H1 (cell line): ENCODE data around the gene CENPX. TPM values are rescaled to one million over a fixed set of nuclear protein-coding genes. Genes with fewer than 3 reads are reported as not detected.

Source experiments
- CTCF ChIA-PET: fragments of 300-600 bp; sonication (Branson Sonifier 250); formaldehyde crosslinking; loops from one replicate; lab custom pipeline; 2021; ENCODE audit not compliant: partially characterized antibody; lab: Charles Lee
- POLR2A ChIA-PET: fragments of 300-600 bp; sonication (Branson Sonifier 250); formaldehyde crosslinking; loops from one replicate; lab custom pipeline; 2021; ENCODE audit warnings: inconsistent platforms; ENCODE audit not compliant: partially characterized antibody; lab: Charles Lee
- DNase-seq, 2 experiments: peaks; one replicate each; pipeline versions ENCODE4 v3.0.0 to v3.0.0-alpha.2; 2010 to 2022; ENCODE audit warnings: low spot score in 2 of 2, low read depth in 1 of 2, mixed read lengths in 1 of 2
- FAIRE-seq: peaks from 2 replicates; lab custom pipeline; 2011; peaks lifted over from hg19 to GRCh38; lab: Jason Lieb, UNC
- H2AFZ ChIP-seq: 2 replicates; pipeline ENCODE4 v1.8.1; 2012; ENCODE audit warnings: low read length, inconsistent platforms
- H2AK5ac ChIP-seq: 2 replicates; pipeline ENCODE4 v1.6.1; 2013; ENCODE audit warnings: low read depth, low read length
- H2BK120ac ChIP-seq: replicated peaks from 2 replicates; pipeline ENCODE3; 2013; ENCODE audit warnings: low read depth, low read length, inconsistent platforms
- H2BK12ac ChIP-seq: 2 replicates; pipeline ENCODE4 v1.6.1; 2013; ENCODE audit warnings: low read depth, low read length
- H2BK15ac ChIP-seq: 2 replicates; pipeline ENCODE4 v1.6.1; 2013; ENCODE audit warnings: low read length
- H2BK20ac ChIP-seq: 2 replicates; pipeline ENCODE4 v1.6.1; 2013; ENCODE audit warnings: low read length
- H2BK5ac ChIP-seq: 2 replicates; pipeline ENCODE4 v1.6.1; 2013; ENCODE audit warnings: low read depth, low read length
- H3K14ac ChIP-seq: 2 replicates; pipeline ENCODE4 v1.6.1; 2013; ENCODE audit warnings: inconsistent platforms; ENCODE audit not compliant: insufficient read length
- H3K18ac ChIP-seq: 2 replicates; pipeline ENCODE4 v1.6.1; 2013; ENCODE audit warnings: low read length; ENCODE audit errors: extremely low read depth
- H3K23ac ChIP-seq: 2 replicates; pipeline ENCODE4 v1.6.1; 2013; ENCODE audit warnings: inconsistent platforms; ENCODE audit not compliant: insufficient read length
- H3K23me2 ChIP-seq: 2 replicates; pipeline ENCODE4 v1.6.1; 2013; ENCODE audit warnings: low read depth, low read length
- H3K27ac ChIP-seq: 2 replicates; pipeline ENCODE4 v1.6.1; 2011; ENCODE audit warnings: low read depth, low read length, inconsistent platforms
- H3K27me3 ChIP-seq, 4 experiments: replicated peaks in 1 of 4; 1 replicate in 1 of 4; 2 replicates in 3 of 4; pipeline versions ENCODE4 v1.6.1 to v1.8.1; 2011 to 2013; ENCODE audit warnings: low read length in 3 of 4, mild to moderate bottlenecking in 3 of 4, inconsistent platforms in 2 of 4, mixed read lengths in 2 of 4, moderate library complexity in 1 of 4; ENCODE audit not compliant: control insufficient read depth in 3 of 4, insufficient read depth in 3 of 4; ENCODE audit errors: extremely low read depth in 1 of 4
- H3K36me3 ChIP-seq, 4 experiments: 2 replicates each; pipeline versions ENCODE4 v1.6.1 to v1.8.1; 2011 to 2013; ENCODE audit warnings: mild to moderate bottlenecking in 4 of 4, low read length in 3 of 4, moderate library complexity in 2 of 4, control low read depth in 1 of 4, inconsistent platforms in 1 of 4; ENCODE audit not compliant: insufficient read depth in 4 of 4, control insufficient read depth in 2 of 4
- H3K4ac ChIP-seq: replicated peaks from 2 replicates; pipeline ENCODE3; 2013; ENCODE audit warnings: low read length, low read depth, mixed read lengths, inconsistent platforms; ENCODE audit not compliant: insufficient read length
- H3K4me1 ChIP-seq, 4 experiments: replicated peaks in 1 of 4; 1 replicate in 1 of 4; 2 replicates in 3 of 4; pipeline versions ENCODE4 v1.6.1 to v1.8.1; 2011 to 2013; ENCODE audit warnings: low read length in 3 of 4, inconsistent platforms in 2 of 4, mixed read lengths in 1 of 4; ENCODE audit not compliant: insufficient read depth in 4 of 4, control insufficient read depth in 3 of 4
- H3K4me2 ChIP-seq, 2 experiments: 2 replicates each; pipeline versions ENCODE4 v1.6.1 to v1.8.1; 2011 to 2013; ENCODE audit warnings: low read depth in 2 of 2, low read length in 2 of 2, control low read depth in 1 of 2, inconsistent platforms in 1 of 2, mild to moderate bottlenecking in 1 of 2; ENCODE audit not compliant: insufficient read depth in 1 of 2
- H3K4me3 ChIP-seq, 4 experiments: fragments of 200-600, 300-600 bp in 1 of 4; sonication (generic), shearing (Covaris generic), sonication (Bioruptor Twin) in 1 of 4; 2 replicates each; pipeline versions ENCODE4 v1.5.1 to v1.8.1; 2011 to 2016; ENCODE audit warnings: low read length in 4 of 4, low read depth in 3 of 4, control low read depth in 2 of 4, inconsistent platforms in 2 of 4, mild to moderate bottlenecking in 2 of 4, mixed read lengths in 1 of 4, moderate library complexity in 1 of 4; ENCODE audit not compliant: insufficient read depth in 2 of 4; ENCODE audit errors: extremely low read depth in 1 of 4
- H3K56ac ChIP-seq: replicated peaks from 2 replicates; pipeline ENCODE3; 2013; ENCODE audit warnings: low read depth, mild to moderate bottlenecking, mixed read lengths, low read length, inconsistent platforms; ENCODE audit not compliant: insufficient read length
- H3K79me1 ChIP-seq: 2 replicates; pipeline ENCODE4 v1.6.1; 2013; ENCODE audit warnings: low read depth, low read length, control low read depth
- H3K79me2 ChIP-seq, 2 experiments: 2 replicates each; pipeline versions ENCODE4 v1.6.1 to v1.8.1; 2012 to 2013; ENCODE audit warnings: low read length in 2 of 2, mild to moderate bottlenecking in 2 of 2, inconsistent platforms in 1 of 2; ENCODE audit not compliant: insufficient read depth in 2 of 2, control insufficient read depth in 1 of 2
- H3K9ac ChIP-seq, 4 experiments: replicated peaks in 1 of 4; 1 replicate in 1 of 4; 2 replicates in 3 of 4; pipeline versions ENCODE4 v1.6.1 to v1.8.1; 2011 to 2013; ENCODE audit warnings: low read depth in 3 of 4, low read length in 3 of 4, control low read depth in 2 of 4, mild to moderate bottlenecking in 2 of 4, moderate library complexity in 2 of 4, inconsistent platforms in 1 of 4; ENCODE audit errors: extremely low read depth in 1 of 4
- H3K9me3 ChIP-seq, 2 experiments: 2 replicates each; pipeline versions ENCODE4 v1.6.1 to v1.8.1; 2012 to 2013; ENCODE audit warnings: mild to moderate bottlenecking in 2 of 2, moderate library complexity in 2 of 2, control low read depth in 1 of 2, inconsistent platforms in 1 of 2, low read depth in 1 of 2, low read length in 1 of 2, mixed read lengths in 1 of 2; ENCODE audit not compliant: insufficient read depth in 2 of 2
- H4K20me1 ChIP-seq, 2 experiments: replicated peaks in 1 of 2; 2 replicates each; pipeline versions ENCODE3 to v1.8.1; 2011 to 2013; ENCODE audit warnings: inconsistent platforms in 2 of 2, low read length in 2 of 2, mild to moderate bottlenecking in 1 of 2; ENCODE audit not compliant: insufficient read depth in 2 of 2, control insufficient read depth in 1 of 2
- H4K5ac ChIP-seq: 2 replicates; pipeline ENCODE4 v1.6.1; 2013; ENCODE audit warnings: low read length, low read depth, mixed read lengths, inconsistent platforms; ENCODE audit not compliant: insufficient read length
- H4K8ac ChIP-seq: 2 replicates; pipeline ENCODE4 v1.8.0; 2013; ENCODE audit warnings: mild to moderate bottlenecking, moderate library complexity, low read length, inconsistent platforms; ENCODE audit not compliant: insufficient read depth; ENCODE audit errors: extremely low read depth
- H4K91ac ChIP-seq: replicated peaks from 2 replicates; pipeline ENCODE3; 2013; ENCODE audit warnings: low read length, mixed read lengths, inconsistent platforms; ENCODE audit not compliant: insufficient read length
- BACH1 ChIP-seq: IDR thresholded peaks from 2 replicates; pipeline ENCODE4 v1.6.1; 2012; ENCODE audit warnings: low read length, improper control_type of control experiment
- HDAC2 ChIP-seq, 2 experiments: fragments of 300-600 bp in 1 of 2; sonication (generic) in 1 of 2; IDR thresholded peaks; 2 replicates each; pipeline ENCODE4 v1.6.1; 2011 to 2012; ENCODE audit warnings: low read depth in 2 of 2, low read length in 2 of 2, mild to moderate bottlenecking in 2 of 2, moderate library complexity in 2 of 2, borderline replicate concordance in 1 of 2, inconsistent platforms in 1 of 2
- KDM5A ChIP-seq: fragments of 200-600 bp; IDR thresholded peaks from 2 replicates; pipeline ENCODE4 v1.7.1; 2012; ENCODE audit warnings: mild to moderate bottlenecking, low read length, inconsistent platforms, mixed read lengths
- POLR2A ChIP-seq, 2 experiments: IDR thresholded peaks; 1 replicate in 1 of 2; 2 replicates in 1 of 2; pipeline ENCODE4 v1.6.1; 2011; ENCODE audit warnings: low read depth in 2 of 2, low read length in 2 of 2, mild to moderate bottlenecking in 2 of 2; ENCODE audit errors: control extremely low read depth in 1 of 2
- RBBP5 ChIP-seq: IDR thresholded peaks from 2 replicates; pipeline ENCODE4 v1.7.1; 2012; ENCODE audit warnings: low read depth, mild to moderate bottlenecking, inconsistent platforms, low read length, moderate library complexity, borderline replicate concordance
- RXRA ChIP-seq: IDR thresholded peaks from 2 replicates; pipeline ENCODE4 v1.6.1; 2011; ENCODE audit warnings: low read depth, mild to moderate bottlenecking, low read length, moderate library complexity; ENCODE audit not compliant: insufficient read depth
- SP4 ChIP-seq: IDR thresholded peaks from 2 replicates; pipeline ENCODE4 v1.6.1; 2012; ENCODE audit warnings: low read length, inconsistent platforms
- SRF ChIP-seq: IDR thresholded peaks from 2 replicates; pipeline ENCODE4 v1.6.1; 2011; ENCODE audit warnings: mild to moderate bottlenecking, low read depth, low read length, moderate library complexity
- WGBS, 2 experiments: shearing (Covaris generic) in 1 of 2; methylation state at CpG; one replicate each; pipeline versions ENCODE4 v1.1.6 to v1.1.7; 2013 to 2015; ENCODE audit warnings: low lambda C conversion rate in 2 of 2, mixed read lengths in 2 of 2, inconsistent platforms in 1 of 2, low coverage in 1 of 2, missing lambda C conversion rate in 1 of 2; ENCODE audit not compliant: insufficient replicate concordance in 2 of 2, insufficient coverage in 1 of 2, insufficient read length in 1 of 2; ENCODE audit errors: extremely low coverage in 1 of 2, missing lambda C conversion rate in 1 of 2; 5-methylcytosine and 5-hydroxymethylcytosine counted together
- polyA plus RNA-seq, 7 experiments: library from polyadenylated mRNA; depleted of rRNA in 3 of 7; stranded (reverse) in 5 of 7; unstranded in 2 of 7; fragments of >200 nt in 5 of 7; fragments of 200-250 nt in 2 of 7; gene quantifications; 1 replicate in 5 of 7; 2 replicates in 1 of 7; 4 replicates in 1 of 7; pipeline versions ENCODE4 v1.2.1 to v1.2.3, GENCODE V29; 2011 to 2013; ENCODE audit warnings: missing spikeins in 2 of 7, mixed read lengths in 2 of 7
- total RNA-seq: library from RNA; stranded (reverse); fragmentation: NEBNext Ultra II Directional; extraction: Animal tissue kit (Norgen Biotek cat#: 25700); gene quantifications from 2 replicates; pipeline ENCODE4 v1.2.1, GENCODE V29; 2021
- TF ChIP-seq, protein P1 (sequence below): IDR thresholded peaks from 2 replicates; pipeline ENCODE4 v1.6.1; 2011; ENCODE audit warnings: low read length, improper control_type of control experiment

CENPX gene
- total and polyA plus RNA-seq, 2 of the 8 experiments (the other 6 are each of a cell fraction or from before 2014, with no cell fraction given) = 116 to 122 TPM

DNA sequence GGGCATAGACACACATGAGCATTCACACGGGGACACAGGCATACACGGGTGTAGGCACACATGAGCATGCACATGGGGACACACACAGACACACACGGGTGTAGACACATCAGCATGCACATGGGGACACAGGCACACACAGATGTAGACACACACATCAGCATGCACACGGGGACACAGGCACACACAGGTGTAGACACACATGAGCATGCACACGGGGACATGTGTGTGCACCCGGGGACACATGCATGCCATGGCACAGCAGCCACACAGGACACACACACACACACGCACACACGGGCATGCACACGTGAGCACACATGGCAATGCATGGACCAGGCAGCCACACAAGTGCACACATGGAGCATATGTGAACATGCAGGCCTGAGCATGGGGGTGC lies 20.0 kb upstream of the CENPX start:
- ChIA-PET CTCF (interaction anchor here (1.0 to 2.7 kb wide), 3 partner anchors 13 to 23 kb away, joined by 3 to 28 read pairs (median 7); no protein-coding TSS in a partner anchor), POLR2A (interaction anchor here (0.9 to 1.5 kb wide), 12 partner anchors 9 to 173 kb away, joined by 3 to 10 read pairs (median 3); partner anchors contain the start of genes CENPX, GPS1, LRRC45 and RAC3)
- 93% methylated on average over 9 of the region's 9 CpGs; no CpG with 5 or more reads in 1 of the 2 experiments for WGBS, 2 experiments
- peak overlapping the region; percentile 55 for H2BK5ac ChIP-seq
- H3K4me3 ChIP-seq = no peak overlapping the region
- 0 out of 7 replicates have a peak overlapping the region, but pooled peaks of 1 of the 4 experiments have one; percentile 17 for H3K9ac ChIP-seq
- no peak overlapping the region for H3K23ac ChIP-seq
- peaks cover 0 to 6% of the 10 kb centered on the region in 2 experiments for H4K20me1 ChIP-seq
- H3K4me2 ChIP-seq = no peak overlapping the region
- no peak for TF ChIP-seq HDAC2 (IDR thresholded peaks at IDR 0.05; ENCODE audit: borderline replicate concordance in 1 of 2, low read depth in 2 of 2, low read length in 2 of 2)
- TF ChIP-seq KDM5A = no peak
- no peak for TF ChIP-seq RXRA
- no peak for TF ChIP-seq POLR2A (IDR thresholded peaks at IDR 0.05; ENCODE audit: control extremely low read depth in 1 of 2, low read depth in 2 of 2, low read length in 2 of 2)
- no peak for TF ChIP-seq BACH1
- TF ChIP-seq, protein P1, sequence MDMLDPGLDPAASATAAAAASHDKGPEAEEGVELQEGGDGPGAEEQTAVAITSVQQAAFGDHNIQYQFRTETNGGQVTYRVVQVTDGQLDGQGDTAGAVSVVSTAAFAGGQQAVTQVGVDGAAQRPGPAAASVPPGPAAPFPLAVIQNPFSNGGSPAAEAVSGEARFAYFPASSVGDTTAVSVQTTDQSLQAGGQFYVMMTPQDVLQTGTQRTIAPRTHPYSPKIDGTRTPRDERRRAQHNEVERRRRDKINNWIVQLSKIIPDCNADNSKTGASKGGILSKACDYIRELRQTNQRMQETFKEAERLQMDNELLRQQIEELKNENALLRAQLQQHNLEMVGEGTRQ = no peak
- TF ChIP-seq SP4 = no peak
- TF ChIP-seq RBBP5 = no peak
- no peak for TF ChIP-seq SRF
- no peak overlapping the region for H2BK120ac ChIP-seq
- no peaks in the 10 kb centered on the region for H3K9me3 ChIP-seq
- DNase-seq (no peak), FAIRE-seq (no peak)
- H3K27ac ChIP-seq = no peak overlapping the region
- no peaks in the 10 kb centered on the region for H3K79me2 ChIP-seq
- no peak overlapping the region for H3K14ac ChIP-seq
- 0 out of 2 replicates have a peak overlapping the region, but pooled peaks have one; percentile 35 for H4K8ac ChIP-seq
- H3K18ac ChIP-seq = no peak overlapping the region
- H2BK15ac ChIP-seq = peak overlapping the region; percentile 3
- no peak overlapping the region for H3K56ac ChIP-seq
- H4K91ac ChIP-seq = peak overlapping the region; percentile 96
- H2AK5ac ChIP-seq = peak overlapping the region; percentile 93
- H3K23me2 ChIP-seq = 0 out of 2 replicates have a peak, but pooled peaks cover 3% of the 10 kb centered on the region
- peak overlapping the region; percentile 97; the same call in 1 of the 2 replicates for H2BK12ac ChIP-seq
- H2BK20ac ChIP-seq = peak overlapping the region; percentile 84
- H3K27me3 ChIP-seq = peaks cover 0 to 4% (median 0%) of the 10 kb centered on the region in 4 experiments; a peak in 1 of 7 replicates
- peaks cover 1 to 15% (median 7%) of the 10 kb centered on the region in 4 experiments; a peak in 5 of 7 replicates for H3K4me1 ChIP-seq
- peak overlapping the region; percentile 97 for H3K4ac ChIP-seq
- H4K5ac ChIP-seq = no peak overlapping the region
- no peak overlapping the region for H2AFZ ChIP-seq
- no peaks in the 10 kb centered on the region for H3K79me1 ChIP-seq
- H3K36me3 ChIP-seq = peaks cover 0 to 4% (median 0%) of the 10 kb centered on the region in 4 experiments; a peak in 2 of 8 replicates
